Esophagus squamous epithelium (tissue), 5 donors: Measurements from ENCODE around the gene MTHFR. TPM values are rescaled to one million over a fixed set of nuclear protein-coding genes. Genes with fewer than 3 reads are reported as not detected.

Source experiments
- DNase-seq: peaks from one replicate; lab custom pipeline; 2025; lab: John Stamatoyannopoulos, UW
- H3K27ac ChIP-seq, 4 donors: fragments of 200-600 bp; sonication (generic); one replicate each; pipeline ENCODE4 v1.5.1; 2016 to 2019; ENCODE audit warnings: mild to moderate bottlenecking in 1 of 4
- H3K27me3 ChIP-seq, 4 donors: fragments of 200-600 bp; sonication (generic); 1 replicate in 3 of 4; 2 replicates in 1 of 4; pipeline versions ENCODE4 v1.5.1 to v1.6.0; 2017 to 2021; ENCODE audit warnings: antibody characterized with exemption in 1 of 4
- H3K36me3 ChIP-seq, 3 donors: fragments of 200-600 bp; sonication (generic); one replicate each; pipeline ENCODE4 v1.5.1; 2016 to 2019
- H3K4me1 ChIP-seq, 3 donors: fragments of 200-600 bp; sonication (generic); one replicate each; pipeline ENCODE4 v1.5.1; 2017 to 2019
- H3K4me3 ChIP-seq, 4 donors: fragments of 200-600 bp; sonication (generic); 1 replicate in 3 of 4; 2 replicates in 1 of 4; pipeline ENCODE4 v1.5.1; 2016 to 2019; ENCODE audit warnings: mild to moderate bottlenecking in 2 of 4, moderate library complexity in 1 of 4
- H3K9me3 ChIP-seq, 3 donors: fragments of 200-600 bp; sonication (generic); one replicate each; pipeline ENCODE4 v1.5.1; 2016 to 2019
- CTCF ChIP-seq, 6 experiments: fragments of 450-650 bp in 4 of 6; fragments of 200-600 bp in 2 of 6; sonication (generic) in 2 of 6; IDR thresholded peaks; one replicate each; pipeline ENCODE4 v1.5.1; 2016 to 2019; ENCODE audit warnings: antibody characterized with exemption in 6 of 6, mild to moderate bottlenecking in 4 of 6, moderate library complexity in 4 of 6
- POLR2A ChIP-seq, 4 donors: fragments of 450-650 bp; IDR thresholded peaks; one replicate each; pipeline ENCODE4 v1.6.1; 2017; ENCODE audit warnings: antibody characterized with exemption in 4 of 4, mild to moderate bottlenecking in 4 of 4, moderate library complexity in 3 of 4
- WGBS, 2 donors: methylation state at CpG; one replicate each; pipeline ENCODE4 v1.1.5; 2018; 5-methylcytosine and 5-hydroxymethylcytosine counted together
- intact Hi-C: fragments of 100-400 bp; cut with DNase I; formaldehyde crosslinking; loops from one replicate; pipeline ENCODE4 v1.15.0; 2022
- total RNA-seq, 4 donors: library from RNA; depleted of rRNA; stranded (reverse); fragments of >200 nt; gene quantifications; one replicate each; pipeline ENCODE4 v1.1.0, GENCODE V29; 2016
- donor health status: DM: yes; HTN: yes; CAD: no.

MTHFR gene
- 10 to 100 TPM; 15.6 to 30.1 (median 25.4) TPM for total RNA-seq

GRCh38 chr1:11805422-11806306 is at the start of gene MTHFR, which contains the start of gene CLCN6:
Gene MTHFR (minus strand): TSS chr1:11805964. CDS start chr1:11803116, 2,848 bp downstream.
Gene CLCN6 (plus strand): TSS chr1:11806191. CDS start chr1:11806263, 72 bp downstream.
- peaks cover 32 to 79% (median 42%) of the 10 kb centered on the region in 3 donors for H3K4me1 ChIP-seq

GRCh38 chr1:11855430-11855829 is 49.7 kb upstream of the MTHFR start:
- DNase-seq: no peak
- intact Hi-C loops: no loop called here
- TF ChIP-seq CTCF (IDR thresholded peaks at IDR 0.05) (no peak), POLR2A (IDR thresholded peaks at IDR 0.05) (no peak)
- 34 to 42% methylated on average over 8 of the region's 8 CpGs for WGBS, 2 donors
- Histone ChIP-seq H3K36me3 (no peaks in the 10 kb centered on the region), H3K4me3 (no peak overlapping the region), H3K4me1 (peaks cover 0 to 9% (median 0%) of the 10 kb centered on the region in 3 donors), H3K27ac (no peak overlapping the region), H3K27me3 (peaks cover 0 to 83% (median 12%) of the 10 kb centered on the region in 4 donors), H3K9me3 (no peaks in the 10 kb centered on the region)

More at GRCh38 chr1:11805422-11806306, at the start of gene MTHFR, which contains the start of gene CLCN6:
- Histone ChIP-seq H3K9me3 (no peaks in the 10 kb centered on the region), H3K27me3 (no peaks in the 10 kb centered on the region), H3K4me3 (peak within 1 kb of the TSS; percentile 65 to 99 (median 90)), H3K36me3 (peaks cover 0 to 39% (median 8%) of the 10 kb centered on the region in 3 donors), H3K27ac (peak within 1 kb of the TSS; percentile 95 to 100 (median 99))
- TF ChIP-seq POLR2A (IDR thresholded peaks at IDR 0.05) (peak in 2 of 4 donors; percentile 93 to 98), CTCF (IDR thresholded peaks at IDR 0.05) (no peak)
- WGBS, 2 donors: 0% methylated on average over 10 of the region's 72 CpGs; no CpG with 5 or more reads in 1 of the 2 donors
- DNase-seq: peak; percentile 96
- intact Hi-C loops: no loop called here

- H3K27me3 ChIP-seq: peaks cover 0 to 75% (median 9%) of the 10 kb centered on the region in 4 donors
- no peak overlapping the region for H3K27ac ChIP-seq
- H3K4me3 ChIP-seq: no peak overlapping the region
- H3K4me1 ChIP-seq: peaks cover 0 to 9% (median 0%) of the 10 kb centered on the region in 3 donors
- no peak for TF ChIP-seq CTCF (IDR thresholded peaks at IDR 0.05)
- TF ChIP-seq POLR2A (IDR thresholded peaks at IDR 0.05): no peak
- H3K9me3 ChIP-seq: no peaks in the 10 kb centered on the region
- no peak for DNase-seq
- WGBS, 2 donors: 34 to 49% methylated on average over 4 to 8 of the region's 8 CpGs
- intact Hi-C loops: no loop called here
- no peaks in the 10 kb centered on the region for H3K36me3 ChIP-seq
These were observed 48.8 kb upstream of the MTHFR start for GRCh38 chr1:11854519-11854918.

GRCh38 chr1:11851180-11851579 is 45.4 kb upstream of the MTHFR start:
- 34 to 69% methylated on average over 4 to 5 of the region's 7 CpGs for WGBS, 2 donors
- Histone ChIP-seq H3K27me3 (peaks cover 0 to 41% (median 0%) of the 10 kb centered on the region in 4 donors), H3K4me3 (no peak overlapping the region), H3K4me1 (no peaks in the 10 kb centered on the region), H3K36me3 (peaks cover 0 to 17% (median 0%) of the 10 kb centered on the region in 3 donors), H3K9me3 (no peaks in the 10 kb centered on the region), H3K27ac (no peak overlapping the region)
- TF ChIP-seq POLR2A (IDR thresholded peaks at IDR 0.05): no peak
- no peak for DNase-seq
- intact Hi-C loops: no loop called here

- TF ChIP-seq POLR2A (IDR thresholded peaks at IDR 0.05): no peak
- no peak for TF ChIP-seq CTCF (IDR thresholded peaks at IDR 0.05)
- Histone ChIP-seq H3K27ac (no peak overlapping the region), H3K4me3 (no peak overlapping the region), H3K9me3 (no peaks in the 10 kb centered on the region), H3K36me3 (peaks cover 0 to 25% (median 0%) of the 10 kb centered on the region in 3 donors), H3K4me1 (no peaks in the 10 kb centered on the region), H3K27me3 (peaks cover 0 to 31% (median 0%) of the 10 kb centered on the region in 4 donors)
- DNase-seq: no peak
- intact Hi-C loops: no loop called here
- 45 to 54% methylated on average over 4 to 11 of the region's 11 CpGs for WGBS, 2 donors
These were observed 44.4 kb upstream of the MTHFR start for GRCh38 chr1:11850156-11850555.
